ENCODE measurements around the gene PRM3. TPM values are rescaled to one million over a fixed set of nuclear protein-coding genes. Genes with fewer than 3 reads are reported as not detected.

PRM3 gene
- total and polyA plus RNA-seq, 2 experiments from 2014 or later: not detected

DNA sequence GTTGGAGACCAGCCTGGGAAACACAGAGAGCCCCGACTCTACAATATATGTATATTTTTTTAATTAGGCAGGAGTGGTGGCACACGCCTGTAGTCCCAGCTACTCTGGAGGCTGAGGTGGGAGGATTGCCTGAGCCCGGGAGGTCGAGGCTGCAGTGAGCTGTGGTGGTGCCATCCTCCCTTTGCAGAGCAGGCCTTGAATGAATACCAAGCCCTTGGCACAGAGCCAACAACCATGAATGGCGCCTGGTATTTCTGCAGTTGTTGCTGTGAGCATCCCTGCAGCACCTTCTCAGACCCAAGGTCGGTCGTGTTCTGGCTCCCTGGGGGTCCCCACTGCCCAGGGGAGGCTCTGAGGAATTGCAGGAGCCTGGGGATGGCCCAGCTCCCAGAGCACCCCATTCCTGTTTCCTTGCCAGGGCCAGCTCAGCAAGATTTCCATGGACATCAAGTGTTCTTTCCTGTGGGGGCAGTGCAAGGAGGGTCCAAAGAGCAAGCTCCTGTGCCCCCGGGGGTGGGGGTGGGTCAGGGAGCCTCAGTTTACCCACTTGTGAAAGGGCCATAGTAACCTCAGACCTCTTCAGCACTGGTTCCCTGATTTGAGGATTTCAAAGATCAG is 46.2 kb upstream of the PRM3 start:
- peak; percentile 55 for DNase-seq
- Histone ChIP-seq H3K9ac (no peak overlapping the region), H3K4me3 (no peak overlapping the region), H3K36me3 (ENCODE audit: low read depth) (no peaks in the 10 kb centered on the region), H3K4me1 (ENCODE audit: insufficient read depth) (no peaks in the 10 kb centered on the region), H3K9me2 (ENCODE audit: insufficient read depth) (no peaks in the 10 kb centered on the region), H3K79me2 (ENCODE audit: insufficient read depth) (no peaks in the 10 kb centered on the region), H3K27ac (no peak overlapping the region), H3K27me3 (replicated peaks; ENCODE audit: insufficient read depth) (no peaks in the 10 kb centered on the region), H3K4me2 (ENCODE audit: unreplicated experiment) (no peak overlapping the region), H4K20me1 (ENCODE audit: insufficient read depth) (no peaks in the 10 kb centered on the region), H2AFZ (no peak overlapping the region), H3F3A (ENCODE audit: insufficient read depth) (no peaks in the 10 kb centered on the region), H3K9me3 (ENCODE audit: low read depth) (no peaks in the 10 kb centered on the region)
- TF ChIP-seq EZH2phosphoT487 (IDR thresholded peaks at IDR 0.05; ENCODE audit: insufficient read depth, low read depth): no peak
- no peak for TF ChIP-seq EZH2 (IDR thresholded peaks at IDR 0.05; ENCODE audit: insufficient read depth, poor library complexity, severe bottlenecking)
- in situ Hi-C loops (cut with MboI): no loop called here
- WGBS, 2 experiments (ENCODE audit: low coverage in 1 of 2, low lambda C conversion rate in 2 of 2, missing lambda C conversion rate in 2 of 2): 18 to 22% methylated on average over 7 to 8 of the region's 8 CpGs

- Histone ChIP-seq H3K4me2 (ENCODE audit: unreplicated experiment) (no peak overlapping the region), H3K9me3 (ENCODE audit: low read depth) (no peaks in the 10 kb centered on the region), H2AFZ (no peak overlapping the region), H3K27me3 (replicated peaks; ENCODE audit: insufficient read depth) (no peaks in the 10 kb centered on the region), H4K20me1 (ENCODE audit: insufficient read depth) (no peaks in the 10 kb centered on the region), H3K9me2 (ENCODE audit: insufficient read depth) (no peaks in the 10 kb centered on the region), H3F3A (ENCODE audit: insufficient read depth) (no peaks in the 10 kb centered on the region), H3K9ac (no peak overlapping the region), H3K4me3 (no peak overlapping the region), H3K79me2 (ENCODE audit: insufficient read depth) (no peaks in the 10 kb centered on the region), H3K36me3 (ENCODE audit: low read depth) (no peaks in the 10 kb centered on the region), H3K4me1 (ENCODE audit: insufficient read depth) (no peaks in the 10 kb centered on the region), H3K27ac (no peak overlapping the region)
- TF ChIP-seq EZH2 (IDR thresholded peaks at IDR 0.05; ENCODE audit: insufficient read depth, poor library complexity, severe bottlenecking) (no peak), EZH2phosphoT487 (IDR thresholded peaks at IDR 0.05; ENCODE audit: insufficient read depth, low read depth) (no peak)
- in situ Hi-C loops (cut with MboI): no loop called here
- WGBS, 2 experiments (ENCODE audit: low coverage in 1 of 2, low lambda C conversion rate in 2 of 2, missing lambda C conversion rate in 2 of 2): 80 to 92% methylated on average over 8 of the region's 8 CpGs
- no peak for DNase-seq
Observed at GRCh38 chr16:11318817-11319216, 45.4 kb upstream of the PRM3 start.

GRCh38 chr16:11316331-11317015 is 43.0 kb upstream of the PRM3 start:
- DNase-seq: no peak
- no peaks in the 10 kb centered on the region for H4K20me1 ChIP-seq (ENCODE audit: insufficient read depth)
- no peaks in the 10 kb centered on the region for H3F3A ChIP-seq (ENCODE audit: insufficient read depth)
- H3K4me3 ChIP-seq: no peak overlapping the region
- no peaks in the 10 kb centered on the region for H3K79me2 ChIP-seq (ENCODE audit: insufficient read depth)
- H3K9me2 ChIP-seq (ENCODE audit: insufficient read depth): no peaks in the 10 kb centered on the region
- TF ChIP-seq EZH2phosphoT487 (IDR thresholded peaks at IDR 0.05; ENCODE audit: insufficient read depth, low read depth): no peak
- no peak for TF ChIP-seq EZH2 (IDR thresholded peaks at IDR 0.05; ENCODE audit: insufficient read depth, poor library complexity, severe bottlenecking)
- no peaks in the 10 kb centered on the region for H3K36me3 ChIP-seq (ENCODE audit: low read depth)
- H3K27me3 ChIP-seq (replicated peaks; ENCODE audit: insufficient read depth): no peaks in the 10 kb centered on the region
- H2AFZ ChIP-seq: no peak overlapping the region
- in situ Hi-C loops (cut with MboI): no loop called here
- WGBS, 2 experiments (ENCODE audit: low coverage in 1 of 2, low lambda C conversion rate in 2 of 2, missing lambda C conversion rate in 2 of 2): 78 to 84% methylated on average over 17 to 23 of the region's 23 CpGs
- H3K27ac ChIP-seq: no peak overlapping the region
- no peak overlapping the region for H3K4me2 ChIP-seq (ENCODE audit: unreplicated experiment)
- H3K9me3 ChIP-seq (ENCODE audit: low read depth): no peaks in the 10 kb centered on the region
- H3K4me1 ChIP-seq (ENCODE audit: insufficient read depth): peaks cover 20% of the 10 kb centered on the region
- H3K9ac ChIP-seq: no peak overlapping the region

GRCh38 chr16:11315510-11315909 is 42.1 kb upstream of the PRM3 start:
- DNase-seq: peak; percentile 9
- Histone ChIP-seq H3K4me2 (ENCODE audit: unreplicated experiment) (no peak overlapping the region), H3K27ac (no peak overlapping the region), H3K9me2 (ENCODE audit: insufficient read depth) (no peaks in the 10 kb centered on the region), H3K4me3 (no peak overlapping the region), H3K27me3 (replicated peaks; ENCODE audit: insufficient read depth) (no peaks in the 10 kb centered on the region), H3K4me1 (ENCODE audit: insufficient read depth) (peaks cover 20% of the 10 kb centered on the region), H3K9me3 (ENCODE audit: low read depth) (no peaks in the 10 kb centered on the region), H3K79me2 (ENCODE audit: insufficient read depth) (no peaks in the 10 kb centered on the region), H4K20me1 (ENCODE audit: insufficient read depth) (no peaks in the 10 kb centered on the region), H2AFZ (no peak overlapping the region), H3F3A (ENCODE audit: insufficient read depth) (no peaks in the 10 kb centered on the region), H3K9ac (no peak overlapping the region), H3K36me3 (ENCODE audit: low read depth) (no peaks in the 10 kb centered on the region)
- in situ Hi-C loops (cut with MboI): no loop called here
- TF ChIP-seq EZH2phosphoT487 (IDR thresholded peaks at IDR 0.05; ENCODE audit: insufficient read depth, low read depth) (no peak), EZH2 (IDR thresholded peaks at IDR 0.05; ENCODE audit: insufficient read depth, poor library complexity, severe bottlenecking) (no peak)
- WGBS, 2 experiments (ENCODE audit: low coverage in 1 of 2, low lambda C conversion rate in 2 of 2, missing lambda C conversion rate in 2 of 2): 75 to 76% methylated on average over 13 of the region's 13 CpGs

Data from GM23248 (cell line).